HPDE6-E6E7 (cell line): ENCODE data around the gene VPS29.

Source experiments
- DNase-seq: peaks from one replicate; pipeline ENCODE4 v3.0.0; 2011; ENCODE audit warnings: missing footprints; ENCODE audit errors: extremely low spot score

The VPS29 gene

DNA sequence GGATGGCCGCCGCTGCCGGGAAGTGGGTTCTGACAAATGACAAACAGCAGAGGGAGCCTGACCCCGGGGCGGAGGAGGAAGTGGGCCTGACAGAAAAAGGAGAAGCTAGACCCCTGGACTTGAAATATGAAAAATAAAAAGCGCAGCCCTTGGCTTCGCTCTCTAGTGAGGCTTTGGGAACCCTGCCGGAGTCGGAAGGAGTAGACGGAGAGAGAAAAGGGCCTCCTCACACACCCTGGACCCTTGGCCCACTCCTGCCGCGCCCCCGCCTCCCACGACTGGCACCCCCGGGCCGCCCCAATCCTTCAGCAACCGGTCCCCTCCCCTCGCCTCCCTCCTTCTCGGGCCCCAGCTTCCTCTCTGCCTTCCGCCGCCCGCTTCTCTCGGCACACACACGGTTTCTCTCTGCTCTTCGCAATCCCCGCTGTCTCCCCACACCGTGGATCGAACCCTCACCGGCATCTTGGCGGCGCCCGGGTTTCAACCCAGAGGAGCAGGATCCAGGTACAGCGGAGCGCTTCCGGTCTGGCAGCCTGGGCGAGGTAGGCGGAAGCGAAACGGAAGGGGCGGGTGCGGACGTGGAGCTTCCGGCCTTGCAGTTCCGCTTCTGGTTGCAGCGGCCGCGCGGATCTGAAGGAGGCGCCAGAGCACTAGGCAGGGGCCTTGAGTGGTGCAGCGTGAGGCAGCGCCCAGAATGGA lies 52.0 kb downstream of the VPS29 start, which contains the start of gene ARPC3:
ARPC3 (minus strand) TSS at position 539 of the 699 bp plus-strand sequence; CDS start at position 462, 77 bp downstream.
- peak; percentile 88 for DNase-seq

DNA sequence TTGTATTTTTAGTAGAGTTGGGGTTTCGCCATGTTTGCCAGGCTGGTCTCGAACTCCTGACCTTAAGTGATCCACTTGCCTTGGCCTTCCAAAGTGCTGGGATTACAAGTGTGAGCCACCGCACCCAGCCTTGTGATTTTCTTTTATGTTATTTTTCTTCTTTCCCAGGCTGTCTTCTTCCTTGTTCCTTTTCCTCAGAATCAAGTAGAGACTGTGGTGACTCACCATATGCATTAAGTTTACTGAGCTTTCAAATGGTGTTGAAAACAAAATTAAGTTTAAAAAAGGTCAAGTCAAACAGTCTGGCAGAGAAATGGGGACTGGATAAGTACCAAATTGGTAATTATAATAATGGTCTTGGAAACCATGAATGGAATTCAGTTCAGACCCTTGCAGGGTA lies 57.5 kb downstream of the VPS29 start:
- DNase-seq: no peak
